HL-60/S4 treated with phorbol 12-myristate 13-acetate at 8.2 ng/mL for 4 days and 3 days (cell line): ENCODE data around the gene CREG2.

ENCODE experiments used
- in situ Hi-C: fragments of 300-500 bp; cut with MboI; formaldehyde crosslinking; loops from 2 replicates; pipeline ENCODE4 v1.15.0; 2022; ENCODE audit warnings: low sequenced_read_pairs

CREG2 gene

DNA sequence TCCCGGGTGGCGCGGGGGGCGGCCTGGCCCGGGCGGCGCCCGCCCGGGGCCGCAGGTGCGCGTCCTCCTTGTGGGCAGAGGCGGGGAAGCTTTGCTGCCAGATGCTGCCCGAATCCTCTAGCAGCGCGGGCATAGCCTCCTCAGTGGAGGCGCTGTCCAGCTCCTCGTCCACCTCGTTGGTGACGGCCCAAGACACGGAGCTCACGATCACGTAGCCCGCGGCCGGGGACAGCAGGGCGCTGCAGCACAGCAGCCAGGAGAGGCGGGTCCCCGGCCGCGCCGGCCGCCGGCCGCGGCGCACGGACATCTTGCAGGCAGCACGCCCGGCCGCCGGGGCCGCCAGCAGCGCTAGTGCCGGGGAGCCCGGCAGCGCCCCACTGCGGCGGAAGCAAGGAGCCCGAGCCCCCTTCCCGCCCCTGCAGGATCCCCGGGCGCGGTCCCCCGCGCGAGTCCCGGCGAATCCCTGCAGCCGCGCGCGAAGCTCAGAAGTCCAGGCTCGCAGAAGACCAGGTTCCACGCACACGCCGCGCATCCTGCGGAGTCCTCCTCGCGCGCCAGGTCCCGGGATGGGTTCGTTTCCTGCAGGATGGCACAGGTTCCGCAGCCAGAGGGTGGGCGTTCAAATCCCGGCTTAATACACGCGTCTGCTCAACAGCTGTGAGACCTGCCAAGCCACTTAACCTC lies at the start of gene CREG2:
CREG2 (minus strand) TSS at position 353 of the 684 bp plus-strand sequence; CDS start at position 307, 46 bp downstream.
- in situ Hi-C loops, result no loop called here

DNA sequence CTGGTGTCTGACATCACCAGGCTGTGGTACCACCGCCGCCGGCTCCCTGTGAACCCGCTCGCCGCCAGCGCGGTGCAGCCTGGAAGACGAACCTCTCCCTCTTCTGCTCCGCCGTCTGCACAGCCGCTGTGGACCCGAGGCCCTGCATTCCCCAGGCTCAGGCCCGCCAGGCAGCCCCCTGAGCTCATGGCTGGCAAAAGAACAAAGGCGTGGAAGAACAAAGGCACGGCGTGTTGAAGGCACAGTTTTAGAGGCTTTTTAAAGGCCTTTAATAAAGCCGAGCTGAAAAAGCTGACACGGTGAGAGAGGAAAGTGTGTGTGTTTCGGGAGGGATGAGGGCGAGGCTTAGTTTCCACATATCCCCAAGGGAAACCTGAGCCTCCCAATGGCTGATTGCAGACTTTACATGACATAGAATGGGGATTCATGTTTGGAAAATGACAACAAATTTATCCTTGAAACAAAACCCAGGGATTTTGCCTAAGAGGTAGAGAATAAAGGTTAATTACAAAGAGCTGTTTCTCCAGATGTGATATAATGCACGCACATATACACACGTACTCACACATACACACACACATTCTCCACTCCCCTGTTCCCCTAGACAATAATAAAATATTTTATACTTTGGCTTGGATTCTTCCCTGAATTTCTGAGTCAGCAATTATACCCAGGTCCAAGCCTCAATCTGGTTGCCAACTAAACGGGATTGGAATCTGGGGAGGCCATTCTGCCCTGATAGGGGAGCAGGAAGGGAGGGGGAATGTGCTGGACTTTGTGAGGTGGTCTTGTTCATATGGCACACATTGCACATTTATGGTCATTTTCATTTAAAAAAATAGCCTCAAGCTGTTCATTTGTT lies 47.9 kb upstream of the CREG2 start:
- in situ Hi-C loops, result no loop called here

DNA sequence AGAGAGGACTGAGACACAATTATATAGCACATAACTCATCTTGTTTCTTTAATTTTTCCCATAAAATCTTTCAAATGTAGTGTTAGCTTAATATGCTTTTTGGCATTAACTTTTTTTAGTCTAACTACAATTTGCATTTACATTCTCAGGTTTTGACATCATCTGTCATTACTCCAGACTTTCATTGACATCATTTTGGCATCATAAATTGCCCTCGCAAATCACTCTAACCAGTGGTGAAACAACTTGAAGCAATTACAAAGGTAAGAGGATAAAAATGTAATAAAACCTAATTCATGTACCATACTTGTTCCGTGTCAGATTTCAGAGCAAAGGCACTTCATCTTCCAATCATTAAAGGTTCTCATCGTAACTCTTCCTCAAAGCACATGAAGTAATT lies 46.2 kb upstream of the CREG2 start:
- in situ Hi-C loops, result no loop called here

- in situ Hi-C loops, result no loop called here
Measured at GRCh38 chr2:101432411-101433181, 45.3 kb upstream of the CREG2 start.

DNA sequence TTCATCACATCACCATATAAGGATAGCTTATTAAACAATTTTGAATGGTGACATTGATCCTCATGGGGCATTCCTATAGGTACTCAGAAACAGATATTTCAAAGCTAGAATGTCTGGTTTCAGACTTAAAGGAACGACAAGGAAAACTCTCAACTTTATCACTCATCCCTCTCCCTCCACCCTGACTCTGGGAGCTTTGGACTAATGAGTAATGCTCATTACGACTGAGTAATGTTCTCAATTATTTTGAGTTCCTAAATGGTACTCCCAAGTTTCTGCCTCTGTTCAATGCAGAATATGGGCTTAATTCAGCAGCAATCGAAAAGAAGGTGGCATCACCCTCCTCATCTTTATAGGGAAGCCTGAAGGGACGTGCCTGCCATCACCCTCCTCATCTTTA lies 44.2 kb upstream of the CREG2 start:
- in situ Hi-C loops, result no loop called here

DNA sequence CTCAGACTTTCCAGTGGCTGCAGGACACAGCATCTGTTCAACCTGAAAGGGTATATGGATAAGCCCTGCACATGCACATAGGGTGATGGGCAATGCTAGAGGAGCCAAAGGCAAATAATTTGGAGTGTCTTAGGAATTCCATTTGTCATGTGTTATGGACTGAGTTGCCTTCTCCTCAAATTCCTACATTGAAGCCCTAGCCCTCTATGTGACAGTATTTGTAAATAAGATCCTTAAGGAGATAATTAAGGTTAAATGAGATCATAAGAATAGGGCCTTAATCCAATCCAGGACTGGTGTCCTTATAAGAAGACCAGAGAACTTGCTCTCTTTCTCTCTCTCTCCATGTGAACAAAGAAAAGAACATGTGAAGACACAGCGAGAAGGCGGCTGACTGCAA lies 42.9 kb upstream of the CREG2 start:
- in situ Hi-C loops, result no loop called here

DNA sequence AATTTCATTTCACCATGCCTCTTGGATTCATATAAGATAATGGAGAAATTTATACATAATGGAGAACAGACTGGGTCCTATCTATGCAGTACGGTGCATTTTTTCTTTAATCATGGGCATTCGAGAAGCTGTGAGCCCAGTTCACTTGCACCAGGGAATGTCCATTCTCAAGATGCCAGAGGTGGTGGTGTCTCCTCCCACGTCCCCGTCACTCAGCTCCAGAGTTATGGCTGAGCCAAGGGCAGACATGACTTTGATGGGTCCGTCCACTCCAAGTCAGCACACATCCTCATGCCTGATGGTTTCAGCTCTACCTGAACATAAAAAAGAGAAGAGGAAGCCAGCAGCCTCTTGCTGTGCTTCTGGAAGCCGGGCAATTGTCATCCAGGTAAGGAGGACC lies 42.1 kb upstream of the CREG2 start:
- in situ Hi-C loops, result no loop called here

DNA sequence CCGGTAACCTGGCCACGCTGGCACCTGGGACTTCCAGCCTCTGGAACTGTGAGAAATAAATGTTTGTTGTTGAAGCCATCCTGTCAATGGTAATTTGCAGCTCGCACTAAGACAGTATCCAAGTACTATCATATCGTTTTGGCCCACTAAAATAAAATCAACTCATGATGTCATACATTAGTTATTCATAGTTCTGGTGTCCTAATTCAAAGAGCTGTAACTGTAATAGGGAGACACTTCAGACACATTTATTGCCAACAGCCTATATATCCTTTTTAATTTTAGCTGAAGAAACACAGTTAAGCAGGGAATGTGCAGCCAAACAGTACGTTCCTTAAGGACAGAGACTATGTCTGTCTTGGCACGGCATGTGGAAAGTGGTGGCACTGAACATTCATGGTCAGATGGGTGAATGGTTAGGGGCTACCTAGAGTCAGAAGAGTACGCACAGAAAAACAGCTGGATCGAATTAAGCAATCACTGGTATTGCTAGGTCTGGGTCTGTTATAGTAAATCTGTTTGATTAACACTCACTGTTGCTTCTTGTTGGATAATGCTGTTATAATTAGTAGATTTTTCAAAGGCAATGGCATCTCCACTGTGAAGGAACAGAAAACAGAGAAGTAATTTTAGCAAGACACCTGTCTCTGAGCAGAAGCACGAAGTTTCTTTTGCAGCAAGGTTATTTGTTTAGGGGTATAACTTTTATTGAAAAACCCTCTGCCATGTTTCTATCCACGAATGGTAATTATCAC lies 41.3 kb upstream of the CREG2 start:
- in situ Hi-C loops, result no loop called here

DNA sequence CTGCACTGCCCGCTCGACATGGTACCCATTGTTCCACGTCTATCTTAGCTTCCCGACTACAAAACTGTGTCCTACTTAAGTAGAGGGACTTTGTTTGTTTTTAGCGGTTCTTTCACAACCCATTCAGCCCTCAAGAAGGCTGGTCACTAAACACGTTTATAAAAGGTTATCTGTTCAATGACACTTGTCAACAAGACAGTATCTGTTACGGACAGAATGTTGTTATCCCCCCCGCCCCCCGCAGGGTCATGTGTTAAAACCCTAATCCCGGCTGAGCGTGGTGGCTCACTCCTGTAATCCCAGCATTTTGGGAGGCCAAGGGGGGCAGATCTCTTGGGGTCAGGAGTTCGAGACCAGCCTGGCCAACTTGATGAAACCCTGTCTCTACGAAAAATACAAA lies 40.4 kb upstream of the CREG2 start:
- in situ Hi-C loops, result no loop called here

- in situ Hi-C loops, result no loop called here
Measured at GRCh38 chr2:101427240-101427639, 39.9 kb upstream of the CREG2 start.

- in situ Hi-C loops, result no loop called here
Measured at GRCh38 chr2:101426822-101427221, 39.5 kb upstream of the CREG2 start.

GRCh38 chr2:101420623-101421022 lies 33.3 kb upstream of the CREG2 start:
- in situ Hi-C loops, result no loop called here

GRCh38 chr2:101419096-101419663 lies 31.9 kb upstream of the CREG2 start:
- in situ Hi-C loops, result loop anchor here (10.0 kb wide), 1 partner anchor 396 kb away; no protein-coding TSS in a partner anchor

- in situ Hi-C loops, result loop anchor here (10.0 kb wide), 1 partner anchor 396 kb away; no protein-coding TSS in a partner anchor
Measured at GRCh38 chr2:101418460-101419095, 31.3 kb upstream of the CREG2 start.

DNA sequence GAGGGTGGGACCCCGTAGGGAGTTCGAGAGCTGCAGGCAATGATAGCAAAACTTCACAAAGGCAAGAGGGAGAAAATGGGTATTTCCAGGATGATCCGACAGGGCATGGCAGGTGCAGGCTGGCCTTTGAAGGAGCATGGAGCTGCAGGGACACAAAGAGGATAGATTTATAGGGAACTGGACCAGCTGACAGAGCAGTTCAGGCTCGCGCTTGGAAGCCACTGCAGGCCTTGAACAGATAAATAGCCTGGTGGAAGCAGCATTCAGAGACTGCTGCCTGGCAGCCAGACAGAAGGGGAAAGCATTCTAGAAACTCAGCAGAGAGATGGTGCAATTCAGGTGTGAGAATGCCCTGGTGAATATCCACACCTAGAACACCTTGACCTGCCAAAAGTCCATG lies 29.3 kb upstream of the CREG2 start:
- in situ Hi-C loops, result loop anchor here (10.0 kb wide), 1 partner anchor 398 kb away; no protein-coding TSS in a partner anchor

GRCh38 chr2:101415884-101416283 lies 28.6 kb upstream of the CREG2 start:
- in situ Hi-C loops, result loop anchor here (10.0 kb wide), 1 partner anchor 399 kb away; no protein-coding TSS in a partner anchor

- in situ Hi-C loops, result loop anchor here (10.0 kb wide), 1 partner anchor 400 kb away; no protein-coding TSS in a partner anchor
Measured at GRCh38 chr2:101415220-101415619, 27.9 kb upstream of the CREG2 start.

DNA sequence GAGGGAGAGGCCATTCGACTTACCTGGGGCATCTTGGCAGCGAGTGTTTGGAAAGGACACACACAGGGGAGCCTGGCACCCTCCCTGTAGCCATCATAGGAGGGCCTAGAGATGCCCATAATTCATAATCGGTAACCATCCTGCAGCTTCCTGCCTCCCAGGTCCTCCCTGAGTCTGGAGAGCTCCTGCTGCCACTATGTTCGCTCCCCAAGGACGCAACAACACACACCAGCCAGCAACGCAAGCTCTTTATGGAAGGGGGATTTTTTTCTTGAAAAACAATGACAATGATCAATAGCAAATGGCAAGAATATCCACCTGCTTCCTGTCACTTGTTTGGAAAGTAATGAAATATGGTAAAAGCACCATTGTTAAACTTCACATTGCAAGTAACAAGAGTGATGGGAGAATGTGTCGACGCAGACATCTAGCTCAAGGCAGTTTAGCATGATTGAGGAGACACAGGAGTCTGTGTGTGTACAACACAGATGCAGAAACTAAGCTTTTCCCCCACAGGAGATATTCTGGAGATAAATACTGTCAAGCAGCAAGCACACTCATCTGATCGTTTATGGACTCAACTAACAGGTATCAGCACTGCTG lies 24.9 kb upstream of the CREG2 start:
- in situ Hi-C loops, result loop anchor here (10.0 kb wide), 1 partner anchor 403 kb away; no protein-coding TSS in a partner anchor

- in situ Hi-C loops, result loop anchor here (10.0 kb wide), 1 partner anchor 404 kb away; no protein-coding TSS in a partner anchor
Measured at GRCh38 chr2:101410746-101411145, 23.4 kb upstream of the CREG2 start.
